PFSK-1 (cell line): ENCODE data around the gene ATP6V0A1.

Experiments used
- FOXP2 ChIP-seq: optimal IDR thresholded peaks from 2 replicates; pipeline ENCODE3; 2011; ENCODE audit warnings: borderline replicate concordance, control low read depth, inconsistent platforms; ENCODE audit not compliant: insufficient read depth; ENCODE audit errors: extremely low read length, extremely low read depth
- POLR2AphosphoS5 ChIP-seq: IDR thresholded peaks from 2 replicates; pipeline ENCODE4 v1.6.1; 2012; ENCODE audit warnings: low read depth, mild to moderate bottlenecking, control low read depth, low read length, moderate library complexity
- REST ChIP-seq, 2 experiments: IDR thresholded peaks; 2 replicates each; pipeline versions ENCODE4 v1.6.1 to v1.8.0; 2011 to 2012; ENCODE audit warnings: low read depth in 2 of 2, low read length in 2 of 2, control low read depth in 1 of 2, inconsistent platforms in 1 of 2, mild to moderate bottlenecking in 1 of 2, moderate library complexity in 1 of 2; ENCODE audit not compliant: insufficient read depth in 1 of 2
- SIN3A ChIP-seq: IDR thresholded peaks from 2 replicates; pipeline ENCODE4 v1.6.1; 2012; ENCODE audit warnings: mild to moderate bottlenecking, low read length, moderate library complexity, borderline replicate concordance; ENCODE audit not compliant: insufficient read depth
- TAF1 ChIP-seq: IDR thresholded peaks from 2 replicates; pipeline ENCODE4 v1.6.1; 2012; ENCODE audit warnings: low read length, control low read depth, borderline replicate concordance; ENCODE audit not compliant: insufficient read depth

Gene ATP6V0A1

GRCh38 chr17:42517516-42517915 is 58.8 kb downstream of the ATP6V0A1 start:
- peak; percentile 52 for TF ChIP-seq FOXP2
- no peak for TF ChIP-seq TAF1

GRCh38 chr17:42518046-42518754 is 59.5 kb downstream of the ATP6V0A1 start:
- TF ChIP-seq FOXP2: no peak
- TF ChIP-seq REST (IDR thresholded peaks at IDR 0.05; ENCODE audit: insufficient read depth in 1 of 2, low read depth in 2 of 2, low read length in 2 of 2): 0 out of 4 replicates have a peak, but pooled peaks of 1 of the 2 experiments have one; percentile 32
- TF ChIP-seq SIN3A: no peak
- TF ChIP-seq POLR2AphosphoS5: no peak
- TF ChIP-seq TAF1: no peak

- TF ChIP-seq POLR2AphosphoS5 (no peak), FOXP2 (no peak), TAF1 (no peak), REST (IDR thresholded peaks at IDR 0.05; ENCODE audit: insufficient read depth in 1 of 2, low read depth in 2 of 2, low read length in 2 of 2) (no peak), SIN3A (no peak)
Observed at GRCh38 chr17:42518755-42519545, 60.3 kb downstream of the ATP6V0A1 start.

- no peak for TF ChIP-seq POLR2AphosphoS5
- TF ChIP-seq SIN3A: peak; percentile 71; the same call in 1 of the 2 replicates
- peak; percentile 69 to 87; a peak in 3 of 4 replicates for TF ChIP-seq REST (IDR thresholded peaks at IDR 0.05; ENCODE audit: insufficient read depth in 1 of 2, low read depth in 2 of 2, low read length in 2 of 2)
Observed at GRCh38 chr17:42519546-42520491, 61.1 kb downstream of the ATP6V0A1 start.

- TF ChIP-seq SIN3A (no peak), POLR2AphosphoS5 (no peak), FOXP2 (no peak), TAF1 (no peak), REST (IDR thresholded peaks at IDR 0.05; ENCODE audit: insufficient read depth in 1 of 2, low read depth in 2 of 2, low read length in 2 of 2) (no peak)
Observed at GRCh38 chr17:42520540-42520951, 61.9 kb downstream of the ATP6V0A1 start.
